ENCODE results near the gene AGPAT1. TPM values are rescaled to one million over a fixed set of nuclear protein-coding genes. Genes with fewer than 3 reads are reported as not detected.
A peak's percentile ranks its signal among the peaks of the same experiment; 100 is the strongest.
"Not testable (repeated sequence)": the region's sequence is repeated elsewhere in the genome, so short reads cannot be mapped to it uniquely, and the experiment has no call there.

AGPAT1 gene
- polyA plus RNA-seq, 6 donors from 2014 or later = 9.1 to 20.6 (median 13.1) TPM

DNA sequence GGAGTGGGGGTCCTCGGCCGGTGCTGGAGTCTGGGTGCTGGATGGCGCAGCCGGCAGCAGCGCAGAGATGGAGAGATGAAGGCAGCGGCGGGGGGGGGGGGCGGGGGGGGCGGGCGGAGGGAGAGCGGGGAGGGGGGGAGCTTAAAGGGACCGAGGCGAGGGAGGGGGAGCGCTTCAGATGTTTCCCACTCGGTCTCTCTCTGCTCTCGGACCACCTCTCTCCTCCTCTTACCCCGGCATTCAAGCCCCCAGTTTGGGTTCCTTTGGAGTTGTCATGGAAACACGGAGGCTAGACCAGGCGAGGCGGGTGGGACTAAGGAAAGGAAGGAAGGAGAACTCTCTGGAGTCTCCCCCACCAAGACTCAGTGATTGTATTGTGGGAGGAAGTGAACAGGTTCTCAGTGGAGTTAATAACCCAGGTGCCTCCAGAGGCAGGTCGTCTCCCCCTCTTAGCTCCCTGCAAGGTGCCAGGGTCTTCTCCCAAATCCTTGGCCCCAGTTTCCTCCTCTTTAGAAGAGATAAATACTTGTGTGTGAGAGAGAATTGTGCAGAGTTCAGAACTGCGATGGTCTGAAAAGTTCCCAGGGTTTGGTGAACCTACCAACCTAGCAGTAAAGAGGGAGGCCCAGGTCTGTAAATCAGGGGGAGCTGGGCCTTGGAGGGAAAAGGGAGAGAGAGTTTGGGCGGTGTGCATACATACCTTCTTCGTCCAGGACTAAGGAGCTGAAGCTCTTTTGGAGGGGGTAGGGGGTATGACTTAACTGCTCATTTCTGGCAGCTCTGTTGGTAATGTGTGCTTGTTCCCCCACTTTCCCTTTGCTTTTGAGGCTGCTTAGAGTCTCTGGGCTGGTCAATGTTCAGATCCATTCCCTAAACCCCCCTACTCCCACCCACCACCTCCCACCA, 23.8 kb downstream of the AGPAT1 start, which contains the start of gene PRRT1:
Gene PRRT1 (minus strand): TSS at position 77 of the 906 bp plus-strand sequence. CDS start 112 bp downstream, outside the sequence.
- peaks cover 50 to 71% (median 61%) of the 10 kb centered on the region in 3 donors for H3K27me3 Mint-ChIP-seq

DNA sequence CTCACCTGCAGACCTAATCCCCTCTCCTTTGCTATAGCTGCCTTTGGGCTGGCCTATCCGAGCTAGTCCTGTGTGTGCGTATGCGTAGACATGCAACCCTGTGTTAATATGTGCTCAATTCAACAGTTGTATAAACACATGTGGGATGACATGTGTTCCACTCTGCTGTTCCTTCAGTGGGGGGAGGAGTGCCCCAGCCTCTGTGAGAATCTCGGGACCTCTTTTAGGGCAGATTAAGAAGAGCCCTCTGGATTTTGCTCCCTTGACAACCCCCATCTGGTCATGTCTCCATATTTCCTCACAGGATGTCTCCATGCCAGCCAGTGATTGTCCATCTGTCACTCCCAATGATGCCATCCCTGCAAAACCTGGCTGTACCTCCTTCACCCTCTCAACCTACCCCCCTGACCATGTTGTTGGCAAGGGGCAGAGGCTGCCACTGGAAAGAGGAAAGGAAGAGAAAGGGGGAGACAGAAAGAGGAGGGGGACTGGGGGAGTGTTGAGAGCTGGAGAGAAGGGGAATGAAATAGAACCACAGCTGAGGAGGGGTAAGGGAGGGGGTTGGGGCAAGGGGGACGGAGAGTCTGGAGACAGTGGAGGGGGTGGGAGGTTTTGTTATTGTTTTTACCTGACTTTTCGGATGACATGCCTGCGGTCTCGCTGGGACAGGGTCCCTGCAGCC, 24.6 kb downstream of the AGPAT1 start:
- Mint-ChIP-seq H3K27me3 (peaks cover 55 to 79% (median 69%) of the 10 kb centered on the region in 3 donors), H3K9me3 (peaks cover 0 to 8% (median 0%) of the 10 kb centered on the region in 7 donors), H3K36me3 (peaks cover 0 to 10% of the 10 kb centered on the region in 2 donors), H3K4me1 (peaks cover 53 to 66% (median 56%) of the 10 kb centered on the region in 3 donors), H3K27ac (peak overlapping the region in 2 of 6 donors; percentile 54 to 73), H3K4me3 (peak overlapping the region in 3 of 8 donors; percentile 9 to 65 (median 29))
- no peak for DNase-seq
- no peak for ATAC-seq (ENCODE audit: low read depth in 2 of 2)

More for the DNA sequence above, 23.8 kb downstream of the AGPAT1 start, which contains the start of gene PRRT1:
- DNase-seq (no peak), ATAC-seq (ENCODE audit: low read depth in 2 of 2) (no peak)
- H3K36me3 Mint-ChIP-seq = peaks cover 0 to 10% of the 10 kb centered on the region in 2 donors
- H3K4me1 Mint-ChIP-seq = peaks cover 53 to 66% (median 56%) of the 10 kb centered on the region in 3 donors
- peak within 1 kb of the TSS in 2 of 6 donors; percentile 54 to 73 for H3K27ac Mint-ChIP-seq
- peaks cover 0 to 8% (median 0%) of the 10 kb centered on the region in 7 donors for H3K9me3 Mint-ChIP-seq
- H3K4me3 Mint-ChIP-seq = peak within 1 kb of the TSS in 7 of 8 donors; percentile 53 to 82 (median 68)

DNA sequence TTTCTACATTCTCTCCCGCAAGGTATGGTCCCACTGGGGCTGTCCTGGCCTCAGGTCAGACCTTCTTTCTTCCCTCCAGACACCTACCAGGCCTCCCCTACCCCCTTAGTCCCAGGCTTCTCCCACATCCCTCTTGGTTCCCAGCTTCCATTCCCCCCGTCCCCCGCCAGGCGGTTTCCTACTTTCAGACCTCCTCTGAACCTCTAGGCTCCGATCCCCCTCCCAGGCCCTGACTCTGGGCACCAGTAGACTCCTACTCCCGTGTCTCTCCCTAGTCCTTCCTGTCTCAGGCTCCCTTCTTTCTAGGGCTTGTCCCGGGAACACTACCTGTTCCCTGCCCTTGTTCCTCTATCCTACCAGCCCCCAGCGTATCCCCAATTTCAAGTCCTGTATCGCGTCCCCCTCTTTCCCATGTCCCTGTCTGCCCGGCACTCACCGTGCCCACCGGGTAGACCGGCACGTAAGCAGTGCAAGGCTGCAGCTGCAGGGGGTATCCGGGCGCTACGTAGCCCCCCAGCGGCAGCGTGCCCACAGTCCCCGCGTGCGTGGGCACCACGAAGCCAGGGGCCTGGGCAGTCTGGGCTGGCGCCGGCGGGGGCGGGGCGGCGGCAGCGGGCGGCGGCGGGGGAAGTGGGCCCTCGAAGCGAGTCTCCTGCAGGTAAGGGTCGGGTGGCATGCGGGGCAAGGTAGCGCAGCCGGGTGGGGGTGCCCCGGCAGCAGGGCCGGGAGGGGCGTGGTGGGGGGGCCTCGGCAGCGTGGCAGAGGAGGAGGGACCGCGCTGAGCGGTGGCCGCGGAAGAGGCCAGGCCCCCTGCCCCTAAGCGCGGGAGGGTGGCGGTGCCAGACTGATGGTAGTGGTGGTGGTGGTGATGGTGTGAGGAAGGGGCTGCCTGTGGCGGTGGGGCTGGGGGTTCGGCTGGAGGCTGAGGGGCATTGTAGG, 25.7 kb downstream of the AGPAT1 start:
- H3K27ac Mint-ChIP-seq = peak overlapping the region in 2 of 6 donors; percentile 59 to 60
- H3K27me3 Mint-ChIP-seq = peaks cover 60 to 86% (median 77%) of the 10 kb centered on the region in 3 donors

DNA sequence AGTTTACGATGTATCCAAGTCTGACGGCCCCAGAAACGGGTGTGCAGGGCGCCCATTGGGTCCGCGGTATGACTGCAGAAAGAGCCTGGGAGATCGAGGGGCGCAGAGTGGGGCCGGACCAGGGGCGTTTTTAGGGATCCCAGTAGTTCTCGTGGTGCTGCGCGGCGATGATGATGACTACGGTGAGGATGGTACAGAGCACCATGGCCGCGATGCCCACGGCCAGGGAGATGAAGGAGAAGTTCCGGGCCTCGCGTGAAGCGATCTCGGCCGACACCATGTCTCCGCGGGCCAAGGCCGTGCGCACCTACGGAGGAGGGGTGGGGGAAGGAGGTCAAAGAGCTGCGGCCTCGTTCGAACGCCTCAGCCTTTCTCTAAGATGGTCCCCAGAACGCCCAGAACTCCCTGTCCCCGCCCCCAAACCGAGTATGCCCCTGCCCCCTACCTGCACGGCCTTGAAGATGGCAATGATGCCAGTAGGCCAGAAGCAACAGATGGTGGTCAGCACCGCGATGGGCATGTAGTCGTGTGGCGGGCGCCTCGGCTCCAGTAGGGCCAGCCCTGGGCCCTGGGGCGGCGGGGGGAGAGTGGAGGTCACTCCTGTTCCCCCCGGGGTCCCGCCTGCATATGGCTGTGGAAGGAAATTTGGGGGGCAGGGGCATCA, 26.7 kb downstream of the AGPAT1 start:
- Mint-ChIP-seq H3K4me1 (peaks cover 42 to 52% (median 43%) of the 10 kb centered on the region in 3 donors), H3K27me3 (peaks cover 58 to 79% (median 77%) of the 10 kb centered on the region in 3 donors), H3K27ac (peak overlapping the region in 2 of 6 donors; percentile 66 to 72), H3K4me3 (peak overlapping the region; percentile 78 to 90 (median 83)), H3K9me3 (peaks cover 0 to 8% (median 0%) of the 10 kb centered on the region in 7 donors), H3K36me3 (peaks cover 0 to 10% of the 10 kb centered on the region in 2 donors)
- ATAC-seq (ENCODE audit: low read depth in 2 of 2) (peak; percentile 11 to 23), DNase-seq (no peak)

More for the DNA sequence above, 25.7 kb downstream of the AGPAT1 start:
- Mint-ChIP-seq H3K36me3 (peaks cover 0 to 10% of the 10 kb centered on the region in 2 donors), H3K4me1 (peaks cover 52 to 61% (median 53%) of the 10 kb centered on the region in 3 donors), H3K9me3 (peaks cover 0 to 8% (median 0%) of the 10 kb centered on the region in 7 donors), H3K4me3 (peak overlapping the region in 6 of 8 donors; percentile 4 to 75 (median 64))
- no peak for DNase-seq
- no peak for ATAC-seq (ENCODE audit: low read depth in 2 of 2)

DNA sequence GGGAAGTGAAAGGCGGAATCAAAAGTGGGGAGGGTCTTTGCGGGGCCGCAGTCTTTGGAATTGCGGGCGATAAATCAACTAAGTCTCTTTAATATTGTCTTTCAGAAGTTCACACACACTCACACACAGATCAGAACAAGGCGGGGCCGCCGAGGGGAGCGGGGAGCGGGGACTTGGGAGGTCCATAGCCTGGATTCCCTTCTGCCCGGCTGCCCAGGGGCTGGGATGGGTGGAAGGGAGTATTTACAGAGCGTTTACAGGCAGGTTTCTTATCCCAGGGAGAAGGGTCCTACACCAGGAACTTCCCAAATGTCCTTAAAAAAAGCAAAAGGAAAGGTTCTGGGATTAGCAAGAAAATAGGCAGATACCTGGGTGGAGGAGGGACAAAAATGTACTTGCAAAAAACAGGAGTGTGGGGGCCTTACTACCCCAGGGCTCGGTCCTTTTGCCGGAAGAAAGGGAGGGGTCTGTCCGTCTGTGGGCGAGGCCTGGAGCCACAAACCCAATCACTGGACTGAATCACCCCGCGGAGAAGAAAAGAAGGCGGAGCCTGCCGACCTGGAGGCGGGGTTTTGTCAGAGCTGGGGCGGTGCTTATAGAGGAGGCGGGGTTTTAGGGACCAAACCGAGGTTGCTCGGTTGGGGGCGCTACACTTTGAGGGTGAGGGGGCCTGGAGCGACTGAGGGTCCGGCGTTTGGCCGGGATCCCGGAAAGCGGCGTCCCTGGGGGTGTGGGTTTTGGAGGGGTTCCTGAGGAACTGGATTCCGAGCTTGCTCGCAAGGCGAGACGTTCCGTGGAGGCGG, 27.4 kb downstream of the AGPAT1 start:
- peaks cover 58 to 77% (median 73%) of the 10 kb centered on the region in 3 donors for H3K27me3 Mint-ChIP-seq
- peak; percentile 75 to 78 for ATAC-seq (ENCODE audit: low read depth in 2 of 2)

DNA sequence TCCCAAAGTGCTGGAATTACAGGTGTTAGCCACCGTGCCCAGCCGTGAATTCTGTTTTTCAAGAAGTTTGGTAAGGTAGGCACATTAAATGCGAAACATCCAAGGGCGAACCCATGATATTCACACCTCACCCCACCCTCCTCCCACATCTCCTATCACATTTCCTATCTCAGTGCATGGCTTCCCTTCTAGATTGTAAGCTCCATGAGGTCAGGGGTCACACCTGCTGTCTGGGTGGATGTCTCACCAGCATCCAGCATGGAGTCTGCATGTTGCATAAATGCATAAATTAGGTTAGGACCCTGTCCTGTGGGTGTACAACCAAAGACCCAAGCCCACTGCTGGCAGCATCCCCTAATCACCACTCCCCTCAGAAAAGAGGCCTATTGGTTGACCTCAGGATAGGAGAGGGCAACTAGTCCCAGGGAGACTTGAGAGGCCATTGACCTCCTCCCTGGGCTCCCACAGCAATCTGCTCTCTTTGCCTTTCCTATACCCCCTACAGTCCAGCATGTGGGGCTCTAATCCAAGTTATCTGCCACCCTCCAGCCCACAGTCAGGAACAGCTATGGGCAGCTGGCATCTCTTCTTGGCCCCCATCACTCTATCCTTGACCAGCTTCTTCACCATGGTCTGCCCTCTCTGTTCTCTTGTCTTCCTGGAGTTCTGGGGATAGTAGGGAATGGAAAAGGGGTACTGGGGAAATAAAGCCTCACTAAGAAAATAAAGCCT, 28.3 kb downstream of the AGPAT1 start:
- ATAC-seq (ENCODE audit: low read depth in 2 of 2) = no peak
- H3K27me3 Mint-ChIP-seq = peaks cover 53 to 70% (median 68%) of the 10 kb centered on the region in 3 donors
- no peak for DNase-seq
- H3K27ac Mint-ChIP-seq = no peak overlapping the region
- peaks cover 27 to 37% (median 28%) of the 10 kb centered on the region in 3 donors for H3K4me1 Mint-ChIP-seq
- peaks cover 0 to 8% (median 0%) of the 10 kb centered on the region in 7 donors for H3K9me3 Mint-ChIP-seq
- peak overlapping the region in 1 of 8 donors; percentile 80 for H3K4me3 Mint-ChIP-seq
- H3K36me3 Mint-ChIP-seq = peaks cover 0 to 10% of the 10 kb centered on the region in 2 donors

More for the DNA sequence above, 27.4 kb downstream of the AGPAT1 start:
- peak overlapping the region in 4 of 6 donors; percentile 66 to 76 (median 70) for H3K27ac Mint-ChIP-seq
- peak overlapping the region; percentile 78 to 90 (median 83) for H3K4me3 Mint-ChIP-seq
- peaks cover 0 to 10% of the 10 kb centered on the region in 2 donors for H3K36me3 Mint-ChIP-seq
- peaks cover 36 to 44% (median 36%) of the 10 kb centered on the region in 3 donors for H3K4me1 Mint-ChIP-seq
- H3K9me3 Mint-ChIP-seq = peaks cover 0 to 8% (median 0%) of the 10 kb centered on the region in 7 donors
- peak; percentile 50 for DNase-seq

DNA sequence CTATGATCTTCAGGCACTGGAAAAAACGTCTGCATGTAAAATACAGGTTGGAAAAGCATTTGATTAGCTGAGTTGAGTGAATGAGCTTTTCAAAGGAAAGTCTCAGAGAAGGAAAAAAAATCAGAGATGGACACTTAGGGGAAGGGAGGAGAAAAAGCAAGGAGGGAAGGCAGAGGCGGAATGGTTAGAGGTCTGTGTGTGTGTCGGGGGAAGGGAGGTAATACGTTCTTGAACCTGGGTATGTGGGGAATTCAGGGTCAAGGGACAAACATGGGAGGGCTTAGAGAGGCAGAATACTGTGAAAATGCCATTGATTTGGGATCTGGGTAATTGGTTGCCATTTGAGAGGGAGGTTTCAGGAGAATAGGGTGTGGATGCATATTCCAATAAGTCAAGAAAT, 29.2 kb downstream of the AGPAT1 start:
- DNase-seq (no peak), ATAC-seq (ENCODE audit: low read depth in 2 of 2) (no peak)
- Mint-ChIP-seq H3K4me1 (peaks cover 25 to 31% (median 27%) of the 10 kb centered on the region in 3 donors), H3K4me3 (no peak overlapping the region), H3K36me3 (peaks cover 0 to 10% of the 10 kb centered on the region in 2 donors), H3K9me3 (peaks cover 0 to 8% (median 0%) of the 10 kb centered on the region in 7 donors), H3K27me3 (peaks cover 50 to 70% (median 67%) of the 10 kb centered on the region in 3 donors), H3K27ac (peak overlapping the region in 1 of 6 donors; percentile 0)

DNA sequence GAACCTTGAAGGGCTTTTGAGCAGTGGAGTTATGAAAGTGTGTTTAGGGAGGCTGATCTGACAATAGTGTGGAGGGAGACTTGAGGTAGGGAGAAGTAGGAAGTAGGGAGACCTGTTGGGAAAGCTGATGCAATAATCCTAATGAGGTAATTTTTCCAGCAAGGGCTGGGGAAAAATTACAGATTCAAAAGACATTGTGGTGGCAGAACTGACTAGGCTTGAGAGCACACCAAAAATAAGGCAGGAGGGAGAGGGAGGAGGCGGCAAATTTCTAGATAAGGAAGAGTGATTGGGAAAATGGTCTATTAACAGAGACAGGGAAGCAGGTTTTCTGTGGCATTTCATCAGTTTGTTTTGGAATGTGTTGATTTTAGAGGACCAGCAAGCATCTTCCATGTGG, 29.6 kb downstream of the AGPAT1 start:
- ATAC-seq (ENCODE audit: low read depth in 2 of 2) = no peak
- Mint-ChIP-seq H3K4me1 (peaks cover 25 to 27% (median 26%) of the 10 kb centered on the region in 3 donors), H3K27me3 (peaks cover 48 to 70% (median 66%) of the 10 kb centered on the region in 3 donors), H3K36me3 (peaks cover 0 to 10% of the 10 kb centered on the region in 2 donors), H3K9me3 (peaks cover 0 to 8% (median 0%) of the 10 kb centered on the region in 7 donors), H3K4me3 (no peak overlapping the region), H3K27ac (peak overlapping the region in 1 of 6 donors; percentile 47)
- no peak for DNase-seq

DNA sequence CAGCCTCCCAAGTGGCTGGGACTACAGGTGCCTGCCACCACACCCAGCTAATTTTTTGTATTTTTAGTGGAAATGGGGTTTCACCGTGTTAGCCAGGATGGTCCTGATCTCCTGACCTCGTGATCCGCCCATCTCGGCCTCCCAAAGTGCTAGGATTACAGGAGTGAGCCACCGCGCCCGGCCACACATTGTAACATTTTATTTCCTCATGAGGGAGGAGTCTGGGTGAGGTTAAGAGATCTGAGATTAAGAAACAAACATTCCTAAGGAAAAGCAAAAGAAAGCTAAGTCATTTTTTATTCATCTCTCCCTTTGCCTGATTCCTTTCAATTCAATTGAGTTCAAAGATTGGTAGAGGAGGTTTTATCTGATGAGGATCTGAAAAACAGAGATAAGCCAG, 31.6 kb downstream of the AGPAT1 start:
- ATAC-seq (ENCODE audit: low read depth in 2 of 2); H3K4me3 Mint-ChIP-seq; H3K9me3 Mint-ChIP-seq; DNase-seq: not testable (repeated sequence)
- Mint-ChIP-seq H3K36me3 (peaks cover 0 to 10% of the 10 kb centered on the region in 2 donors), H3K4me1 (peaks cover 13 to 18% (median 15%) of the 10 kb centered on the region in 3 donors), H3K27ac (peak overlapping the region in 1 of 6 donors; percentile 15), H3K27me3 (peaks cover 40 to 57% (median 52%) of the 10 kb centered on the region in 3 donors)

DNA sequence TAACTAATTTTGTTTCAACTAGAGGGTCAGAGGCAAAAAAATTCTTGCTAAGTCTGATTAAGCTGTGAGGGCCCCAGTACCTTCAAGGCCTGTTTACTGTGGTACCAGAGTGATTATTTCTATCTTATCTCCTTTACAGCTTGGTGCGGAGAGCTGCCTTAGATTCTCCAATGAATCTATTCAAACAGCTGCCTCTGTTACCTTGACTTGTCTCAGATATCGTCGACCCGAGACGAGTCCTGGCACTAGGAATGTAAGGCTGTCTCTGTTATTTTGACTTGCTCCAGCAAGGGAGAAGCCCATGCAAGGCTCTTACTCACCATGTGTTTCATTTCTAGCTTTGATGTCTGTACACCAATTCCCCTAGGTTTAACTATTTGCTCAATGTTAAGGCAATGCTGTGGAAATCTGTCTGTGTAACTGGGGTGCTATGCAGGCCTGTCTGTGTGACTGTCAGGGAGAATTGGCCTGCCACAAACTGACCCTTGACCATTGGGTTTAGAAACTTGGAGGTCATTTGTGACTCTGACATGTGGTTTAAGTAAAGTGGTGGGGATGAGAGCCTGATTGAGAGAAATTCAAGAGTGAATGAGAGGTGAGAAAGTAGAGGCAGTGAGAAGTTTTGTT, 35.4 kb downstream of the AGPAT1 start:
- H3K27me3 Mint-ChIP-seq = peaks cover 14 to 22% (median 16%) of the 10 kb centered on the region in 3 donors
- H3K27ac Mint-ChIP-seq = no peak overlapping the region
- H3K36me3 Mint-ChIP-seq = no peaks in the 10 kb centered on the region
- DNase-seq (no peak), ATAC-seq (ENCODE audit: low read depth in 2 of 2) (no peak)
- no peak overlapping the region for H3K4me3 Mint-ChIP-seq
- peaks cover 0 to 5% (median 0%) of the 10 kb centered on the region in 3 donors for H3K4me1 Mint-ChIP-seq
- H3K9me3 Mint-ChIP-seq = no peaks in the 10 kb centered on the region

Data from naive B cell (primary cell).